ENCODE results near the gene ANO2.

ANO2 gene

GRCh38 chr12:5655120-5655519 is 289.9 kb downstream of the ANO2 start:
- no peak for TF ChIP-seq CTCF (conservative IDR thresholded peaks at IDR 0.05; ENCODE audit: low read depth, low read length)
- Histone ChIP-seq H3K4me2 (no peak overlapping the region), H4K20me1 (ENCODE audit: insufficient read depth) (no peaks in the 10 kb centered on the region), H3K4me1 (ENCODE audit: low read depth, poor library complexity, severe bottlenecking) (no peaks in the 10 kb centered on the region), H3K36me3 (ENCODE audit: insufficient read depth) (no peaks in the 10 kb centered on the region), H3K27me3 (ENCODE audit: insufficient read depth, low read depth) (no peaks in the 10 kb centered on the region), H3K4me3 (IDR thresholded peaks at IDR 0.05; ENCODE audit: insufficient read depth, low read depth, low read length) (no peak overlapping the region), H3K79me2 (ENCODE audit: insufficient read depth, low read depth) (no peaks in the 10 kb centered on the region), H3K9ac (no peak overlapping the region), H3K27ac (no peak overlapping the region), H2AFZ (ENCODE audit: low read depth) (no peak overlapping the region)

- H3K27me3 ChIP-seq (ENCODE audit: insufficient read depth, low read depth) = no peaks in the 10 kb centered on the region
- no peak overlapping the region for H3K27ac ChIP-seq
- H3K9ac ChIP-seq = no peak overlapping the region
- no peaks in the 10 kb centered on the region for H3K36me3 ChIP-seq (ENCODE audit: insufficient read depth)
- no peak for TF ChIP-seq CTCF (conservative IDR thresholded peaks at IDR 0.05; ENCODE audit: low read depth, low read length)
- H4K20me1 ChIP-seq (ENCODE audit: insufficient read depth) = no peaks in the 10 kb centered on the region
- H2AFZ ChIP-seq (ENCODE audit: low read depth) = no peak overlapping the region
- H3K4me1 ChIP-seq (ENCODE audit: low read depth, poor library complexity, severe bottlenecking) = no peaks in the 10 kb centered on the region
- no peaks in the 10 kb centered on the region for H3K79me2 ChIP-seq (ENCODE audit: insufficient read depth, low read depth)
- H3K4me2 ChIP-seq = no peak overlapping the region
- no peak overlapping the region for H3K4me3 ChIP-seq (IDR thresholded peaks at IDR 0.05; ENCODE audit: insufficient read depth, low read depth, low read length)
Measured at GRCh38 chr12:5654019-5654418, 291.0 kb downstream of the ANO2 start.

- no peak overlapping the region for H2AFZ ChIP-seq (ENCODE audit: low read depth)
- no peaks in the 10 kb centered on the region for H3K4me1 ChIP-seq (ENCODE audit: low read depth, poor library complexity, severe bottlenecking)
- no peaks in the 10 kb centered on the region for H3K79me2 ChIP-seq (ENCODE audit: insufficient read depth, low read depth)
- no peaks in the 10 kb centered on the region for H4K20me1 ChIP-seq (ENCODE audit: insufficient read depth)
- no peak overlapping the region for H3K27ac ChIP-seq
- no peak overlapping the region for H3K9ac ChIP-seq
- no peak overlapping the region for H3K4me2 ChIP-seq
- H3K36me3 ChIP-seq (ENCODE audit: insufficient read depth) = no peaks in the 10 kb centered on the region
- TF ChIP-seq CTCF (conservative IDR thresholded peaks at IDR 0.05; ENCODE audit: low read depth, low read length) = no peak
- no peak overlapping the region for H3K4me3 ChIP-seq (IDR thresholded peaks at IDR 0.05; ENCODE audit: insufficient read depth, low read depth, low read length)
- H3K27me3 ChIP-seq (ENCODE audit: insufficient read depth, low read depth) = no peaks in the 10 kb centered on the region
Measured at GRCh38 chr12:5650829-5651461, 294.1 kb downstream of the ANO2 start.

- no peaks in the 10 kb centered on the region for H3K27me3 ChIP-seq (ENCODE audit: insufficient read depth, low read depth)
- no peak overlapping the region for H3K27ac ChIP-seq
- H3K36me3 ChIP-seq (ENCODE audit: insufficient read depth) = no peaks in the 10 kb centered on the region
- H3K4me1 ChIP-seq (ENCODE audit: low read depth, poor library complexity, severe bottlenecking) = no peaks in the 10 kb centered on the region
- H3K4me3 ChIP-seq (IDR thresholded peaks at IDR 0.05; ENCODE audit: insufficient read depth, low read depth, low read length) = no peak overlapping the region
- no peak for TF ChIP-seq CTCF (conservative IDR thresholded peaks at IDR 0.05; ENCODE audit: low read depth, low read length)
- H3K79me2 ChIP-seq (ENCODE audit: insufficient read depth, low read depth) = no peaks in the 10 kb centered on the region
- no peak overlapping the region for H3K9ac ChIP-seq
- H4K20me1 ChIP-seq (ENCODE audit: insufficient read depth) = no peaks in the 10 kb centered on the region
- no peak overlapping the region for H3K4me2 ChIP-seq
- no peak overlapping the region for H2AFZ ChIP-seq (ENCODE audit: low read depth)
Measured at GRCh38 chr12:5650281-5650680, 294.8 kb downstream of the ANO2 start.
